GM12872 (cell line): ENCODE results near the gene TMA16.

Experiments used
- CTCF ChIP-seq: IDR thresholded peaks from 3 replicates; pipeline ENCODE4 v1.5.1; 2011; ENCODE audit warnings: low read depth, mild to moderate bottlenecking, low read length, moderate library complexity; ENCODE audit not compliant: insufficient read depth

The TMA16 gene

DNA sequence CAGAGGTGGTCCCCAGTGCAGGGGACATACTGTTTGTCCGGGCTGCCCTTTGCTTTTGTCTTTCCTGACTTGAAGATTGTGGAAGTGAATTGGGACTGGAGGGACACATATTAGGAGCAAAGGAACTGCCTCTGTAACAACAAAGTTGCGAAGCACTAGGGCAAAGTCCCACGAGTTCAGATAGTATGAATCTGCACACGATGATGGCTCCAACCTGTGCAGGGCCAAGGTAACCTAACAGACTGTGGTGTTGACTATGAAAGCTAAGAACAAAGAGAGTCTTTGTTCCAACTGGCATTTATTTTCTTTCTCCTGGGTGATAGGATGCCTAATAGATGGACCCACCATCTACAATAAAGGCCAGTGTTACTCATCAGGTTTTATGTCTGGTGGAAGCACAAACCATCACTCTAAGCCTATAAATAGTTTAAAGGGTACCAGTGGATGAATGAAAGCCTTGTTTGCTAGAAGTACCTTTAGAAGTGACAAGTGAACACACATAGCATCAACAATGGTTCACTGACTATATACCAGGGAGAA is 71.8 kb downstream of the TMA16 start:
- no peak for TF ChIP-seq CTCF

DNA sequence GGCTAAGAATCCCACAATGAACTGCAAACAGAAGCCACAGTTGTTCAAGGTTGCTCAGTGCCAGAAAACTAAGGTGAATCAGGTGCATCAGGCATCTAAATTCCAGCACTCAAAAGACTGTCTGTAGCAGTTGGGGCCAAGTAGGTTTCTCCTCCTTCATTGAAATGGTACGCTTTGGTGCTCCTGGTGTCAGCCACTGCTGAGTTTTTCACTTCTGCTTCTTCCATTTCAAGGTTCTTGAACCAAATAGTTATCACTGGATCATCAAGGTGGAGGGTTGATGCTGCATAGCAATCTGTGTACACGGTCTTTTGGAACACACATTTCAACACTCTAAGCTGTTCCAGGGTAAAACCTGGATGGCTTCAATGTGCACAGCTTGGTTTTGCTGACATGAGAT is 74.4 kb downstream of the TMA16 start:
- TF ChIP-seq CTCF: no peak
